BE2C (cell line): ENCODE data around the gene ATR.
"Not testable (repeated sequence)": the region's sequence is repeated elsewhere in the genome, so short reads cannot be mapped to it uniquely, and the experiment has no call there.

Source experiments
- DNase-seq: peaks from one replicate; pipeline ENCODE4 v3.0.0-alpha.2; 2020
- H3K27me3 ChIP-seq: fragments of 250-450 bp; sonication (Bioruptor Pico); 2 replicates; pipeline ENCODE4 v1.5.1; 2020; ENCODE audit warnings: mild to moderate bottlenecking
- H3K36me3 ChIP-seq: fragments of 250-450 bp; sonication (Bioruptor Pico); 2 replicates; pipeline ENCODE4 v1.5.1; 2020; ENCODE audit warnings: mild to moderate bottlenecking
- H3K4me1 ChIP-seq: fragments of 250-450 bp; sonication (Bioruptor Pico); 2 replicates; pipeline ENCODE4 v1.5.1; 2020
- H3K4me3 ChIP-seq: 2 replicates; pipeline ENCODE4 v1.5.1; 2011; ENCODE audit warnings: low read depth, low read length
- H3K9me3 ChIP-seq: fragments of 250-450 bp; sonication (Bioruptor Pico); 2 replicates; pipeline ENCODE4 v1.5.1; 2020
- TF ChIP-seq, protein P1 (sequence below): IDR thresholded peaks from 2 replicates; pipeline ENCODE4 v1.5.1; 2012; ENCODE audit warnings: mild to moderate bottlenecking, low read depth, low read length

ATR gene

DNA sequence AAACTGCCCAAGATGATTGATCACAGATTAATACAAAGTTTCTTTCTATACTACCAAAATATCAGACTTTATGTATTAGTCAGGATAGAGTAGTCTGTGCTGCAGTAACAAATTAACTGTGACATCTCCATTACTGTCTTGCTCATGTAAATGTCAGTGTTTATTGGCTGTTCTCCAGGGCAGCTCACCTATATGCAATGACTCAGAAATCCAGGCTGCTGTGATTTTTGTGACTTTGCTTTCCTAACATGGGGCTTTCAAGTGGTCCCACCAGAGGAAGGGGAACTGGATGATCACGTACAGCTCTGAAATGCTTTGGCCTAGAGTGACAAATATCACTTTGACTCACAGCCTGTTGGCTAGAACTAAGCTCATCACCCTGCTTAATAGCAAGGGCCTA is 30.6 kb upstream of the ATR start:
- Histone ChIP-seq H3K27me3 (no peaks in the 10 kb centered on the region), H3K9me3 (no peaks in the 10 kb centered on the region), H3K4me3 (no peak overlapping the region), H3K36me3 (no peaks in the 10 kb centered on the region), H3K4me1 (no peaks in the 10 kb centered on the region)
- DNase-seq, result no peak
- TF ChIP-seq, protein P1, sequence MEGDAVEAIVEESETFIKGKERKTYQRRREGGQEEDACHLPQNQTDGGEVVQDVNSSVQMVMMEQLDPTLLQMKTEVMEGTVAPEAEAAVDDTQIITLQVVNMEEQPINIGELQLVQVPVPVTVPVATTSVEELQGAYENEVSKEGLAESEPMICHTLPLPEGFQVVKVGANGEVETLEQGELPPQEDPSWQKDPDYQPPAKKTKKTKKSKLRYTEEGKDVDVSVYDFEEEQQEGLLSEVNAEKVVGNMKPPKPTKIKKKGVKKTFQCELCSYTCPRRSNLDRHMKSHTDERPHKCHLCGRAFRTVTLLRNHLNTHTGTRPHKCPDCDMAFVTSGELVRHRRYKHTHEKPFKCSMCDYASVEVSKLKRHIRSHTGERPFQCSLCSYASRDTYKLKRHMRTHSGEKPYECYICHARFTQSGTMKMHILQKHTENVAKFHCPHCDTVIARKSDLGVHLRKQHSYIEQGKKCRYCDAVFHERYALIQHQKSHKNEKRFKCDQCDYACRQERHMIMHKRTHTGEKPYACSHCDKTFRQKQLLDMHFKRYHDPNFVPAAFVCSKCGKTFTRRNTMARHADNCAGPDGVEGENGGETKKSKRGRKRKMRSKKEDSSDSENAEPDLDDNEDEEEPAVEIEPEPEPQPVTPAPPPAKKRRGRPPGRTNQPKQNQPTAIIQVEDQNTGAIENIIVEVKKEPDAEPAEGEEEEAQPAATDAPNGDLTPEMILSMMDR, result no peak

DNA sequence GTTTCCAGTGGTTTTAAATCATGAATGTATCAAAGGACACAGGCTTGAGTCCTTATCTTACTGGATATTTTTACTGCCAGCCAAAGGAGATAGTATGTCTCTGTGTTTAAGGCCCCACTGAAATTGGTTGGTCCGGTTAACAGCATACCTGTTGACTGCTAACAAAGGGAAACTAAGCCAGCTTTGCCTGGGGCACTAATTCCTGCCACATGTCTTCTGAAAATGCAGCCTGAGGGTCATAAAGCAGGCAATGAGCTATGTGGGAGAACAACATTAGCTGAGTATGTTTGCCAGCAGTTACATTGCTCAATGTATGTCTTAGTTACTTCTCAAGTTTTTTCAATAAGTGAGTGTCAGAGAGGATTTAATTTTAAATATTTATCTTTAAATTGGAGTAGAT is 30.1 kb upstream of the ATR start:
- no peaks in the 10 kb centered on the region for H3K4me1 ChIP-seq
- DNase-seq, result no peak
- no peaks in the 10 kb centered on the region for H3K27me3 ChIP-seq
- no peak overlapping the region for H3K4me3 ChIP-seq
- TF ChIP-seq, protein P1, result no peak
- no peaks in the 10 kb centered on the region for H3K9me3 ChIP-seq
- H3K36me3 ChIP-seq, result no peaks in the 10 kb centered on the region

DNA sequence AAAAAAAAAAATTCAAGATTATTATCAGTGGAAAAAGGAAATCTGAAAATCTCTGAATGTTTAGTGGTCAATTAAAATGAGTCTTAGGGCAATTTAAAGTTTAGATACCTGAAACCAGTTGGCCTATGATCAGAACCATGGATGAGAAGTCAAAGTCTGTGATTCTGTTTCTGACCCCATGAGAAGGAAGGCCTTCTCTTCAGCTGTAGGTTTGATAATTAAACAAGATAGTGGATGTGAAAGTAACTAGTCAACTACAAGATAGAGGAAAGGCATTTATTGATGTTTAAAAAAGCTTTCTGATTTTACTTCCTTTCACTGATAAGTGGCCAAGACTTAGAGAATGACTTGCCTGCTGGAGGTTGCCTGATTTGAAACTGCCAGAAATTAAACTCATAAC is 26.4 kb upstream of the ATR start:
- no peaks in the 10 kb centered on the region for H3K36me3 ChIP-seq
- TF ChIP-seq, protein P1, result no peak
- H3K27me3 ChIP-seq, result no peaks in the 10 kb centered on the region
- H3K9me3 ChIP-seq, result no peaks in the 10 kb centered on the region
- no peak overlapping the region for H3K4me3 ChIP-seq
- no peaks in the 10 kb centered on the region for H3K4me1 ChIP-seq
- no peak for DNase-seq

DNA sequence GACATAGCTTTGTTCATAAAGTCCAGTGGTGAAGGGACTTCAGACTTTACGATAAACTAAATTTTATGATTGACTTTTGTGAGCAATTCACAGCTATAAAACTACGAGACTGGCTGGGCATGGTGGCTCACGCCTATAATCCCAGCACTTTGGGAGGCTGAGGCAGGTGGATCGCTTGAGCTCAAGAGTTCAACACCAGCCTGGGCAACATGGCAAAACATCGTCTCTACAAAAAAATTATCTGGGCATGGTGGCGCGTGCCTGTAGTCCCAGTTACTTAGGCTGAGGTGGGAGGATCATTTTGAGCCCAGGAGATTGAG is 24.8 kb upstream of the ATR start:
- H3K4me1 ChIP-seq, H3K4me3 ChIP-seq, H3K9me3 ChIP-seq, H3K36me3 ChIP-seq, H3K27me3 ChIP-seq, DNase-seq: not testable (repeated sequence)

DNA sequence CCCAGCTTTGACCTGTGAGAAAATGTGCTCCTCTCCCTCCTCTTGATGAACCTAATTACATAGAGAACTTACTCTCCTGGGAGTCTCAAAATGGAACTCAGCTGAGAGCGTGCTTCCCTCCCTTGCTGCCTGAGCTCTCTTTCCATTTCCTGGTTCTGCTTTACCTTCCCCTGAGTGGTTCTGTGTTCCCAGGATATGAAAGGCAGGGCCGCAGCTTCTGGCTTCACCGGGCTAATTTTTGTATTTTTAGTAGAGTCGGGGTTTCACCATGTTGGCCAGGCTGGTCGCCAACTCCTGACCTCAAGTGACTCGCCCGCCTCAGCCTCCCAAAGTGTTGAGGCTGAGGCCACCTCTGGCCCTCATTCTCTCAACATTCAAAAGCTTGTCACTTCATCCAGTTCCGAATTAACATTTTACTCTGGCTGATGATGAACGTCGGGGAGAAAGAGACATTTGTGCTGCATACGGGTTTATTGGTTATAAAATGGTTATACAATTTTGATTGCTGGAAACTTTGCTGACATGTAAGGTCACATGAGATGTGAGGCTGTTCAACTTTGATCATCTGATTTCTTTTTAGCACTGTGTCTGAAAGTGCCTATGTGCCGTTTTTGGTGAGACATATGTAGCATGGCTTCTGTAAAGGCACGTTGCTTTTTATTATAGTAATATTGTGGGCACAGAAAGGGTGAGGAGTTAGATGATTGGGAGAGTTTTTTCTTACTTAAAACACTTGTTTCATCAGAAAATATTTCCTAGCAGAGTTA is 24.3 kb upstream of the ATR start:
- H3K27me3 ChIP-seq, result no peaks in the 10 kb centered on the region
- no peaks in the 10 kb centered on the region for H3K9me3 ChIP-seq
- TF ChIP-seq, protein P1, result no peak
- H3K36me3 ChIP-seq, result no peaks in the 10 kb centered on the region
- no peak overlapping the region for H3K4me3 ChIP-seq
- DNase-seq, result no peak
- H3K4me1 ChIP-seq, result no peaks in the 10 kb centered on the region

DNA sequence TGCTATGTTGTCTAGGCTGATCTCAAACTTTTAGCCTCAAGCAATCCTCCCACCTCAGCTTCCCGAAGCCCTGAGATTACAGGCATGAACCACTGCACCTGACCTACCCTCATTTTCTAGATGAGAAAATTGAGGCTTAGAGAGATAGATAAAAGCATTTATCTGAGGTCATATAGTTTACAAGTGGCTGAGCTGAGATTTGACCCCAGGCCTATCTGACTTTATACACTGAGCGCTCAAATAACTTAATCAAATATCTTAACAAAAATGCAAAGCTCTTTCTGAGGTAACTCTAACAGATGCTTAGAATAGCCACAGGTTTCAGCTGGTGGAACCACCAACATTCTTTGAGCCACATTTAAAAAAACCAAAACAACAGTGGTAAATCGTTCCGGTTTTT is 23.2 kb upstream of the ATR start:
- Histone ChIP-seq H3K27me3 (no peaks in the 10 kb centered on the region), H3K4me3 (no peak overlapping the region), H3K9me3 (no peaks in the 10 kb centered on the region), H3K4me1 (no peaks in the 10 kb centered on the region; the same call in 1 of the 2 replicates), H3K36me3 (no peaks in the 10 kb centered on the region)
- no peak for DNase-seq
- TF ChIP-seq, protein P1, result no peak

DNA sequence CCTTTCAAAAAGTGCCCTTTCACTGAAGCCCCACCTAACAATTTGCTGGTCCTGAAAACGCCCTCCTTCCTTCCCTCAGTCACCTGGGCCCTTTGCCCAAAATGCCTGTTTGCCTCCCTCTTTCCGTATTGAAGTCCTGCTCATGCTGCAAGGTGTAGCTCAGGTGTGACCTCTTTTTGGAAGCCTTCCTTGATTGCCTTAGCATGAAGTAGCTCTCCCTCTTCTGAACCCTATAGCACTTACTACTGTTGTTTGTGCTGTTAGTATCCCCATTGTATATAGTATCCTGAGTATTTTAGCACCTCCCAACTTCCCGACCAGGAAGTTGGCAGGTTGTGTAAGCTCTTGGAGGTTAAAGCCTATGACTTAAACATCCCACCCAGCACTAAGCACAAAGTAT is 19.4 kb upstream of the ATR start:
- Histone ChIP-seq H3K36me3 (no peaks in the 10 kb centered on the region), H3K9me3 (no peaks in the 10 kb centered on the region), H3K4me1 (no peaks in the 10 kb centered on the region; the same call in 1 of the 2 replicates), H3K4me3 (no peak overlapping the region), H3K27me3 (no peaks in the 10 kb centered on the region)
- TF ChIP-seq, protein P1, result no peak
- DNase-seq, result no peak
